H9 (cell line): ENCODE data around the gene TDRD7. TPM values are rescaled to one million over a fixed set of nuclear protein-coding genes. Genes with fewer than 3 reads are reported as not detected.

Source experiments
- DNase-seq: peaks from one replicate; pipeline ENCODE4 v3.0.0-alpha.2; 2017
- H2AFZ ChIP-seq: one replicate; pipeline ENCODE4 v1.6.1; 2013; ENCODE audit warnings: mild to moderate bottlenecking, low read length, control low read depth, moderate library complexity
- H2AK5ac ChIP-seq: 2 replicates; pipeline ENCODE4 v1.6.1; 2013; ENCODE audit warnings: low read length, control low read depth, mixed read lengths; ENCODE audit not compliant: insufficient read length
- H2BK120ac ChIP-seq: one replicate; pipeline ENCODE4 v1.6.1; 2013; ENCODE audit warnings: low read depth, mild to moderate bottlenecking, low read length, control low read depth, inconsistent platforms; ENCODE audit not compliant: poor library complexity, severe bottlenecking
- H2BK12ac ChIP-seq: 2 replicates; pipeline ENCODE4 v1.6.1; 2013; ENCODE audit warnings: low read length, control low read depth, mixed read lengths, low read depth; ENCODE audit not compliant: insufficient read length
- H2BK15ac ChIP-seq: 2 replicates; pipeline ENCODE4 v1.6.1; 2013; ENCODE audit warnings: low read depth, low read length, control low read depth
- H2BK20ac ChIP-seq: one replicate; pipeline ENCODE4 v1.6.1; 2013; ENCODE audit warnings: low read depth, mild to moderate bottlenecking, low read length, control low read depth, inconsistent platforms; ENCODE audit not compliant: poor library complexity, severe bottlenecking
- H2BK5ac ChIP-seq: 2 replicates; pipeline ENCODE4 v1.6.1; 2013; ENCODE audit warnings: low read length, control low read depth, mixed read lengths; ENCODE audit not compliant: insufficient read length
- H3K14ac ChIP-seq: 2 replicates; pipeline ENCODE4 v1.6.1; 2013; ENCODE audit warnings: low read length, control low read depth; ENCODE audit not compliant: insufficient read depth
- H3K18ac ChIP-seq: 2 replicates; pipeline ENCODE4 v1.6.1; 2013; ENCODE audit warnings: low read depth, mild to moderate bottlenecking, mixed read lengths, low read length, control low read depth; ENCODE audit not compliant: insufficient read length
- H3K23ac ChIP-seq: 2 replicates; pipeline ENCODE4 v1.6.1; 2013; ENCODE audit warnings: low read length, control low read depth, mixed read lengths, low read depth; ENCODE audit not compliant: insufficient read length
- H3K23me2 ChIP-seq: 2 replicates; pipeline ENCODE4 v1.6.1; 2013; ENCODE audit warnings: low read depth, mild to moderate bottlenecking, mixed read lengths, low read length, control low read depth; ENCODE audit not compliant: insufficient read length, poor library complexity, severe bottlenecking
- H3K27ac ChIP-seq: 2 replicates; pipeline ENCODE4 v1.5.1; 2013; ENCODE audit warnings: low read length, control low read depth, mixed read lengths, low read depth; ENCODE audit not compliant: insufficient read length
- H3K27me3 ChIP-seq: 2 replicates; pipeline ENCODE4 v1.6.1; 2013; ENCODE audit warnings: low read length, control low read depth, inconsistent platforms; ENCODE audit not compliant: insufficient read depth
- H3K4ac ChIP-seq: 2 replicates; pipeline ENCODE4 v1.6.1; 2013; ENCODE audit warnings: low read depth, mild to moderate bottlenecking, control low read depth, inconsistent platforms, low read length, moderate library complexity
- H3K4me1 ChIP-seq: 2 replicates; pipeline ENCODE4 v1.6.1; 2013; ENCODE audit warnings: low read length, control low read depth, inconsistent platforms; ENCODE audit not compliant: insufficient read depth
- H3K4me2 ChIP-seq: 2 replicates; pipeline ENCODE4 v1.6.1; 2013; ENCODE audit warnings: low read length, control low read depth, mixed read lengths; ENCODE audit not compliant: insufficient read length, insufficient read depth
- H3K56ac ChIP-seq: 2 replicates; pipeline ENCODE4 v1.6.1; 2013; ENCODE audit warnings: low read depth, mild to moderate bottlenecking, mixed read lengths, low read length, control low read depth; ENCODE audit not compliant: insufficient read length
- H3K79me1 ChIP-seq: 2 replicates; pipeline ENCODE4 v1.6.1; 2013; ENCODE audit warnings: low read depth, mild to moderate bottlenecking, moderate library complexity, low read length, control low read depth, inconsistent platforms; ENCODE audit not compliant: insufficient read depth, poor library complexity, severe bottlenecking
- H3K79me2 ChIP-seq: 2 replicates; pipeline ENCODE4 v1.6.1; 2013; ENCODE audit warnings: low read length, control low read depth, inconsistent platforms; ENCODE audit not compliant: insufficient read depth
- H3K9ac ChIP-seq: 2 replicates; pipeline ENCODE4 v1.6.1; 2013; ENCODE audit warnings: low read length, control low read depth, mixed read lengths; ENCODE audit not compliant: insufficient read length; ENCODE audit errors: extremely low read depth
- H3K9me3 ChIP-seq: one replicate; pipeline ENCODE4 v1.6.1; 2013; ENCODE audit warnings: low read depth, low read length, inconsistent platforms; ENCODE audit not compliant: control insufficient read depth
- H3T11ph ChIP-seq: one replicate; pipeline ENCODE4 v1.6.1; 2013; ENCODE audit warnings: mild to moderate bottlenecking, low read length, control low read depth, inconsistent platforms
- H4K20me1 ChIP-seq: one replicate; pipeline ENCODE4 v1.6.1; 2013; ENCODE audit not compliant: control insufficient read depth, insufficient read length, insufficient read depth
- H4K5ac ChIP-seq: 2 replicates; pipeline ENCODE4 v1.6.1; 2013; ENCODE audit warnings: low read depth, mild to moderate bottlenecking, mixed read lengths, low read length, control low read depth; ENCODE audit not compliant: insufficient read length
- H4K8ac ChIP-seq: replicated peaks from 2 replicates; pipeline ENCODE4 v1.6.1; 2013; ENCODE audit warnings: low read length, control low read depth, mixed read lengths, low read depth; ENCODE audit not compliant: insufficient read length
- H4K91ac ChIP-seq: 2 replicates; pipeline ENCODE4 v1.6.1; 2013; ENCODE audit warnings: low read depth, mild to moderate bottlenecking, moderate library complexity, mixed read lengths, low read length, control low read depth; ENCODE audit not compliant: insufficient read length
- H3K27ac Mint-ChIP-seq, 3 experiments: 2 replicates in 2 of 3; 3 replicates in 1 of 3; pipeline ENCODE4 v1.8.0; 2020 to 2021; ENCODE audit warnings: mixed read lengths in 3 of 3, mild to moderate bottlenecking in 1 of 3, moderate library complexity in 1 of 3
- H3K27me3 Mint-ChIP-seq: 2 replicates; pipeline ENCODE4 v1.8.0; 2021; ENCODE audit warnings: low read depth, mild to moderate bottlenecking, moderate library complexity, mixed read lengths
- H3K36me3 Mint-ChIP-seq, 3 experiments: 2 replicates in 2 of 3; 3 replicates in 1 of 3; pipeline ENCODE4 v1.8.0; 2020 to 2021; ENCODE audit warnings: low read depth in 3 of 3, mixed read lengths in 3 of 3; ENCODE audit not compliant: insufficient read depth in 1 of 3
- H3K4me1 Mint-ChIP-seq, 2 experiments: 2 replicates each; pipeline ENCODE4 v1.8.0; 2020; ENCODE audit warnings: mixed read lengths in 2 of 2
- H3K4me3 Mint-ChIP-seq, 2 experiments: 2 replicates in 1 of 2; 3 replicates in 1 of 2; pipeline ENCODE4 v1.8.0; 2020 to 2021; ENCODE audit warnings: mild to moderate bottlenecking in 2 of 2, mixed read lengths in 2 of 2, moderate library complexity in 1 of 2
- H3K9me3 Mint-ChIP-seq, 2 experiments: 2 replicates in 1 of 2; 3 replicates in 1 of 2; pipeline ENCODE4 v1.8.0; 2020; ENCODE audit warnings: mild to moderate bottlenecking in 2 of 2, mixed read lengths in 2 of 2, moderate library complexity in 1 of 2
- CTCF ChIP-seq: fragments of 200-600 bp; sonication (generic); conservative IDR thresholded peaks from 3 replicates; pipeline ENCODE4 v1.8.0; 2021; ENCODE audit warnings: antibody characterized with exemption, mild to moderate bottlenecking
- WGBS: extraction: QIAGEN DNeasy Blood & Tissue Kit; methylation state at CpG from one replicate; pipeline ENCODE4 v1.1.7; 2013; ENCODE audit warnings: missing lambda C conversion rate, low lambda C conversion rate, mixed read lengths; ENCODE audit not compliant: insufficient read length; ENCODE audit errors: extremely low coverage; 5-methylcytosine and 5-hydroxymethylcytosine counted together
- total RNA-seq: library from RNA; stranded (reverse); gene quantifications from 2 replicates; pipeline ENCODE4 v1.2.1, GENCODE V29; 2021

The TDRD7 gene
- total RNA-seq, 1 experiment from 2014 or later: 5.1 TPM

DNA sequence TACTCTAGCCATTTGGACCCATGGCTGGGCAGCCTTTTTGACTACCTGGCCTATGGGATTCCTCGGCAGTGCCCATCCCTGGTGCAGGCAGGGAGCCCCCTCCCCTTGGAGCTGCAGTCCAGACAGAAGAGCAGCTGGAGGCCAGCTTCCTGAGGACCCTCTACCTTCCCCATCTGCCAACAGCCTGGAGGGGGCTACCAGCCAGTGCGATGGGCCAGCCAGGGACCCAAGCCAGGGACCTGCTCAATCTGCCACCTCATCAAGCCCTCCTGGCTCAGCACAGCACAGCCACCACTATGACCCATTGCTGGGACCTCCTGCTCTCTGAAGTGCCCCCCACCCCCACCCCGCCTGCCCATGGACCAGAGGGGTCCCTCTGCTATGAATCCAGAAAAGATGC is 22.6 kb upstream of the TDRD7 start:
- Histone ChIP-seq H4K5ac (no peak overlapping the region), H3K23me2 (no peaks in the 10 kb centered on the region), H3K9ac (no peak overlapping the region), H2AK5ac (no peak overlapping the region), H3K9me3 (no peaks in the 10 kb centered on the region), H3K18ac (no peak overlapping the region), H2BK20ac (no peak overlapping the region), H3K4ac (no peak overlapping the region), H3T11ph (no peak overlapping the region), H3K4me2 (no peak overlapping the region), H3K56ac (no peak overlapping the region), H3K4me1 (no peaks in the 10 kb centered on the region; the same call in 1 of the 2 replicates), H3K79me1 (no peaks in the 10 kb centered on the region), H3K79me2 (no peaks in the 10 kb centered on the region), H4K20me1 (no peaks in the 10 kb centered on the region), H4K8ac (no peak overlapping the region), H3K14ac (no peak overlapping the region), H2BK120ac (no peak overlapping the region), H3K23ac (no peak overlapping the region), H2BK12ac (no peak overlapping the region), H2BK5ac (no peak overlapping the region), H4K91ac (no peak overlapping the region), H3K27me3 (no peaks in the 10 kb centered on the region), H2AFZ (no peak overlapping the region), H3K27ac (no peak overlapping the region), H2BK15ac (no peak overlapping the region)
- Mint-ChIP-seq H3K4me3 (no peak overlapping the region), H3K9me3 (peaks cover 0 to 12% of the 10 kb centered on the region in 2 experiments; a peak in 3 of 5 replicates), H3K36me3 (no peaks in the 10 kb centered on the region; a peak in 1 of 7 replicates), H3K4me1 (peaks cover 23 to 30% of the 10 kb centered on the region in 2 experiments), H3K27ac (no peak overlapping the region), H3K27me3 (peaks cover 5% of the 10 kb centered on the region)
- TF ChIP-seq CTCF: no peak
- no peak for DNase-seq
- no CpG with 5 or more reads among the region's 3 CpGs for WGBS
